SIG-M5 treated with dmso at 0.1 percent for 504 hours (cell line): ENCODE data around the gene CCDC188.

Experiments used
- DNase-seq: peaks from one replicate; lab custom pipeline; 2025; ENCODE audit not compliant: unreplicated experiment; lab: John Stamatoyannopoulos, UW

The CCDC188 gene

DNA sequence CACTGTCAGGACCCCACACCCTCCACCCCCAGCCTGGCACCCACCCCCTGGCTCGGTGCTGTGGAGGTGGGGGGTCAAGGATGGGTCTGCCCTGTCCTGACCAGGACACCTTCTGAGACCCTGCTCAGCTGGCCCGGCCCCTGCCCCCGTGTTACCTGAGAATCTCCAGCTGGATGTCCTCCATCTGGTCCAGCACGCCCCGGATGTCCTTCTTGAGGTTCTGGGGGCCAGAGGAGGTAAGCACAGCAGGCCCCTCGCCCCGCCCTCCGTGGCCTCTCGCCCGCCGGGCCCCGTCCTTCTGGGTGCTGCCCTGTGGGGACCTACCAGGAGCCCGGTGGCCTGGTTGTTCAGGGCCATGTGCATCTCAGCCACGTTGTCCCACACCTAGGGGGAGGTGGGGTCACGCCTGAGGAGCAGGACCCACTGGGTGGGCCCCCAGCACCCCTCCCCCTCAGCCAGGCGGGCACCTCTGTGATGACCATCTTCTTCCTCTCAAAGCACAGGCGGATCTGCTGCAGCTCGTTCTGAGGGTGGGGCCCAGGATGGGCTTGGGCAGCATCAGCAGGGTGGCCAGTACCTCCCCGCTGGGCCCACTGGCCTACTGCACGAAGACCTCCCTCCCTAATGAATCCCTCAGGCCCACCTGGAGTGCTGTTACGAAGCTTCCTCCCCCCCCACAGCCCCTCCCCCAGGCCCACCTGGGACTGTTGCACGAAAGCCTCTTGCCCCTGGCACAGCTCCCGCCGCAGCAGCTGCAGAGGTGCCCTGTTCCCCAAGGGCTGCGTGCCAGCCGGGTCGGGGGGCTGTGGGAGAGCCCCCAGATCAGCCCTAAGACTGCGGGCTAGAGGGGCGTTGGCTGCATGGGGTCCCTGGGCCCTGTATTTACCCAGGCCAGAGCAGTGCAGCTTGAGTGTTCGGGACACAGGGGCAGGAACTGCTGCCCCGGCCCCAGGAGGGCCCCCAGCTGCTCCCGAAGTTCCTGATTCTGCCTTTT, 1.3 kb downstream of the CCDC188 start:
- no peak for DNase-seq

- DNase-seq = no peak
Measured at GRCh38 chr22:20148414-20148813, 2.4 kb downstream of the CCDC188 start.

GRCh38 chr22:20147237-20147988, 3.4 kb downstream of the CCDC188 start:
- no peak for DNase-seq

DNA sequence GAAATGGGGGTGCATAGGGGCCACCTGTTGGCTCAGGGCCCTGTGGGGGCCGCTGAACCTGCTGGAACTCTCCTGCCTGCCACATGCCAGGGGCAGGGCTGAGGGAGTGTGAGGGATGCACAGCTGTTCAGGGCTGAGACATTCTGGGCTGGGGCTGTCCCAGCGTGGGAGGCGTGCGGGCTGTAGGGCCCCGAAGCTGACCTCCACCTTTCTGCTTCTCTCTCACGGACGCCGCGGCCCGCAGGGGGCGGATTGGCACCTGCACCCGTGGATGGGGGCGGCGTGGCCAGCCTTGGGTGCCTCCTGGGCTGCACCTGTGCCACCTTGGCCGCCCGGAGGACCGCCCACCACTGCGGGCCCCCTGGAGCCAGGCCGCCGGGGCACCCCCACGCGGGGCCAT, 4.1 kb downstream of the CCDC188 start:
- no peak for DNase-seq

DNA sequence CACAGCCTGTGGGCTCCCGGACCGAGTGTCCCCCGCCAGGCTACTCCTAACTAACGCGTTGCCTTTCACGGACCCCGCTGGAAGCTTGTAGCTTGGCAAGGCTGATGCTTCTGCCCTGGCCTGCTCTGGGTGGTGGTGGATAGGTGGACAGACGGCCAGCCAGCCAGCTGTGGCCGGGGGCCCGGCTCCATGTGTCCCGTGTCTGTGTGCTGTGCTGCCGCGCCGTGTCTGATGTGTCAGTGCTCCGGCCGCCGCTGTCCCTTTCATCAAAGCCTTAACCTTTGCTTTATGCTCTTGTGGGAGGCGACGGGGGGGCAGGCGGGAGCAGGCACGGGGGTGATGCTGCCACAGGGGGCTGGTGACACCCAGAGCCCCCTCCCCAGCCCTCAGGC, 5.0 kb downstream of the CCDC188 start:
- no peak for DNase-seq

DNA sequence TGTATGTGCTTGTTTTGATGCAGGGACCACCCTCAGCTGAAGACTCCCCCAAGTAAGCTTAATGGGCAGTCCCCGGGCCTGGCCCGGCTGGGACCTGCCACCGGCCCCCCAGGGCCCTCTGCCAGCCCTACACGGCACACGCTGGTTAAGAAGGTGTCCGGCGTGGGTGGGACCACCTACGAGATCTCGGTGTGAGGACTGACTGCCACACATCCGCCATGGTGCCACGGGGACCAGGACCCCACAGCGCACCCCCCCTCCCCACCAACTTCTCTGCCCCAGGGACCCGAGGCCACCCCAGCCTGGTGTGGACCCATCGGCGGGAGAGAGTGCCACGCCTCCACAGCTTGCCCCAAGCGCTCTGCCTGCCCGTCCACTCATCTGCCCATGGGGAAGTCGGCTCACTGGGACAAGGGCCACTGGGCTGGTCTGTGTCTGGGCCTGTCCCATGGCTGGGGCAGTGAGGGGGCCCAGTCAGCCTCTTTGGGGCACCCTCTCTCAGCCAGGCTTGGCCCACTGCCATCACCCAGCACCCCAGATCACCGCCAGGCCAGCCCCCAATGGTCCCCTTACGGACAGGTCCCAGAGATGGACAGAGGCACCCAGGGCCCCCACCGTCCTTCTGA, 5.5 kb downstream of the CCDC188 start:
- no peak for DNase-seq

DNA sequence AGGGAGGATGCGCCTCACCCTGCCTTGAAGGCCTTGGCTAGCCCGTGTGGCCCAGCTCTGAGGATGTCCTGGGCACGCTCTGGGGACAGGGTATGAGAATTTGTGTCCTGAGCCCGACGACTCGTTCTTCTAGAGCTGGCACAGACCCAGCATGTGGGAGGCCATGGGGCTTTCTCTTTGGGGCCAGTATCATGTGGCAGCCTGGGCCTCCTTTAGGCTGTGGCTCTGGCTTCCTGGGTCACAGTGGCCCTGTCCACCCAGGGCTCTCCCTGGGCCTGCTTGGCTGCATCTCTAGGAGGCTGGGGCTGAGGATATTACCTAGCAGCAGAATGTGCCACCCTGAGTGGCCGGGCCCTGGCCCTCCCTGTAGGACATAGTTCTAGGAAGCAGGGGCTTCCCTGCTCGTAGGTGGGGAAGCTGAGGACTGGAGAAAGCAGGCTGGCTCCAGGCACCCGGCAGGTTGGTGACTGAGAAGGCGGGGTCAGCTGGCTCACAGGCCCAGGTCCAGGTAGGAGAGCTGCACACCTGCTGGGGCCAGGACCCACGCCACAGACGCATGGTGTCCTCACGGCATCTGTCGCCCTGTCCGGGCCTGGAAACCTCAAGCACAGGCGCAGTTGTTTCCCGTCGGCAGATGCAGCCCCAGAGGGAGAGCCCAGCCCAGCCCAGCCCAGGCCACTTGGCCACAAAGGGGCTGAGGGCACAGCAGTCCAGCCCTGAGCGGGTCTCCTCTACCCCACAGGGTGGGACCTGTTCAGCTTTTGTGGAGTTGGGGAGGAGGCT, 6.8 kb downstream of the CCDC188 start:
- no peak for DNase-seq

- DNase-seq = no peak
Measured at GRCh38 chr22:20142711-20143621, 7.9 kb downstream of the CCDC188 start.

DNA sequence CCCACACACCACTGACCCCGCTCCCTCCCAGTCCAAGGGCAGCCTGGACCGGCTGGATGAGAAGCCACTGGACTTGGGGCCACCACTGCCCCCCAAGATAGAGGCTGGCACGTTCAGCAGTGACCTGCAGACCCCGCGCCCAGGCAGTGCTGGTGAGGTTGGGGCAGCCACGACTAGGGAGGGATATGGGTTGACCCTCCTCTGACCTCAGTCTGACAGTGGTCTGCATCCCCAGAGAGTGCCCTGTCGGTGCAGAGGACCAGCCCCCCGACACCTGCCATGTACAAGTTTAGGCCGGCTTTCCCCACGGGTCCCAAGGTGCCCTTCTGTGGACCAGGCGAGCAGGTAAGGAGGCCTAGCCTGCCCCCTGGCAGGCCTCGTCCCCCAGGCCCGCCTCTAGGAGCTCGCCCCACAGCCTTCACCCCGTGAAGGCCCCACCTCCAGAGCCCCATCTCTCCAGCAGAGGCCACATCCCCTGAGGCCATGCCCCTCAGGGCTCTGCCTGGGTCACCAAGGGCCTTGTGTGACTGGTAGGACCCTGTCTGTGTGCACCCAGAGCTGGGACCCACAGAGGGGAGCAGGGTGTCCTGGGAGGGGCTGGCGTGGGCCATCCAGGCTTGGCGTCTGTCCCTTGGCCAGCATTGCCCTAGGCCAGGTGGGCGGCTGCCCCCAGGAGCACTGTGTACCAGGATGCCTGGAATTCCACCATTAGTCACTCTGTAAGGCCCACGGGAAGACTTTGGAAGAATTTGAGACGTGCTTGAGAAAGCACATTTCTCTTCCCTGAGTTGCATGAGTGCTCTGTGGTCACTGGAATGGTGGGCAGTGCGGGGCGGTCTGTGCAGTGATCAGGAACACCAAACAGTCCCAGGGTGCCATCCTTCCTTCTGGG, 9.4 kb downstream of the CCDC188 start:
- no peak for DNase-seq

GRCh38 chr22:20140521-20140964, 10.3 kb downstream of the CCDC188 start:
- DNase-seq = no peak

GRCh38 chr22:20140107-20140445, 10.8 kb downstream of the CCDC188 start:
- no peak for DNase-seq

DNA sequence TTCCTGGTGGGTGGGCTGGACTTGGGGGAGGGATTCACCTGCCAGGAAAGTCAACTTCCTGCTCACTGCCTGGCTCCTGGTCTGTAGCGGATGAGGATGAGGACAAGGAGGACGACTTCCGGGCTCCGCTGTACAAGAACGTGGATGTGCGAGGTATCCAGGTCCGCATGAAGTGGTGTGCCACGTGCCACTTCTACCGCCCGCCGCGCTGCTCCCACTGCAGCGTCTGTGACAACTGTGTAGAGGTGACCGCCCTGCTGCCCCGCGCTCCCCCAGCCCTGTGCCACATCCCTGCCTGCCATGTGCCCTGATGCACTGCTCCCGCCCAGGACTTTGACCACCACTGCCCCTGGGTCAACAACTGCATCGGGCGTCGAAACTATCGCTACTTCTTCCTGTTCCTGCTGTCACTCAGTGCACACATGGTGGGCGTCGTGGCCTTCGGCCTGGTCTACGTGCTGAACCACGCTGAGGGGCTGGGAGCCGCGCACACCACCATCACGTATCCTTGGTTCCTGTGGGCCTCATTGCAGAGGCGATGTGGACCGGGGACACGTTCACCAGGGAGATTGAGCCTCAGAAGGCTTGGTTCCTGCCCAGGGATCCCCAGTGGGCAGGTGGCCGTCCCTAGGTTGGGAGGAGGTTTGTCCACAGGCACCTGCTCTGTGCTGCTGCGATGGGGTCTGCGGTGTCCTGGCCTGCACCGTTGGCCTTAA, 11.3 kb downstream of the CCDC188 start:
- DNase-seq = no peak

DNA sequence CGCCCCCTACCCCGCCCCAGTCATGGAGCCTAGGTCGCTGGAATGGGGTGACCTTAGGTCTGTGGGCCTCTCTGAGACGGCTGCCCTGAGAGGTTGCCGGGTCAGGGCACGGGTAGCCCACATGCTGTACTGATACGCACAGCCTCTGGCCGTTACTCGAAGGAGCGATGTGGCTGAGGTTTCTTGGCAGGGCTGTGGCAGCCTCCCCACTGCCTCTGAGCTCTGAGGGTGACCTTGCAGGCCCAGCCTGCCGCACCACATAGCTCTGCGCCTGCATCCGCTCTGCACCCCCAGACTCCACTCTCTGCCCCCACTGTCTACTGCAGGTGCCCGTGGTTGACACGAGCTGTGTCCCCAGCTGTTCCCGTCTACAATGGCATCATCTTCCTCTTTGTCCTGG, 12.0 kb downstream of the CCDC188 start:
- DNase-seq = no peak

DNA sequence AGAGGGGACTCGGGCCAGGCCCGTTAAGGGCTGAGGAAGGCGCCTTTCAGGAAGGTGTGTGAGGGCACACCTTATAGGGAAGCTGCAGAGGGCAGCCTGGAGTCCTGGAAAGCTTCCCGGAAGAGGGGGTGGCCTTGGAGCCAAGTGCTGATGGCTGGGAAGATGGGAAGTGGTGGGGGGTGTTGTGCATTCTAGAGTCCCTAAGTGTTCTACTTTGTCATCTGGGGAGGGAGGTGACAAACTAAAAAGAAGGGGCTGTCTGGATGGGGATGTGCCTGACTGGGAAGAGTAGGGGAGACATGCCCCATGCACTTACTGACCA, 12.5 kb downstream of the CCDC188 start:
- no peak for DNase-seq

GRCh38 chr22:20137671-20138416, 13.0 kb downstream of the CCDC188 start:
- no peak for DNase-seq

DNA sequence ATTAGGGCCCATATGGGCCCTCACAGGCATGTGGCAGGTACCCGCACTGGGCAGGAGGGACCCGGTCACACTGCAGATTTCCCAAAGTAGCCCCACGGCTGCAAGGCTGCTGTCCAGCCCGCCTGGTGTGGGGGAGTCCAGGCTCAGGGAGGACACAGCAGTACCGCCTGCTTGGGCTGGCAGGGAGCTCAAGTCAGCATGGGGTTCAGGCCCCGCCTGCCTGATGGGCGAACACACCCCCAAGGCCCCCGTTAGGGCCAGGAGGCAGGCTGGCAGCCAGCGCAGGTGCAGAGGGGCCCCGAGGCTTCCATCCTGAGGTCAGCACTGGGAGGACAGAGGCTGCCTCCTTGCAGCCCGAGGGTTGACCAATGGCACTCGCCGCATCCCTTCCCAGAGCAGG, 13.7 kb downstream of the CCDC188 start:
- DNase-seq = no peak

- DNase-seq = no peak
Measured at GRCh38 chr22:20136603-20136873, 14.3 kb downstream of the CCDC188 start.
